ENCODE data around the gene KRTAP10-10.

The KRTAP10-10 gene

GRCh38 chr21:44664691-44665090 lies 27.5 kb downstream of the KRTAP10-10 start:
- no peaks in the 10 kb centered on the region for H3K9me3 ChIP-seq (ENCODE audit: insufficient read depth, low read length, severe bottlenecking)
- H3K27me3 ChIP-seq (ENCODE audit: insufficient read depth, low read length, poor library complexity) = no peaks in the 10 kb centered on the region
- ATAC-seq (ENCODE audit: insufficient read depth, low read depth) (no peak), DNase-seq (no peak)
- no peaks in the 10 kb centered on the region for H4K20me1 ChIP-seq (ENCODE audit: insufficient read depth, low read length)
- no peak overlapping the region for H3K27ac ChIP-seq (ENCODE audit: low read length)
- H3K4me3 ChIP-seq (ENCODE audit: low read depth in 1 of 2, low read length in 2 of 2) = no peak overlapping the region
- no peaks in the 10 kb centered on the region for H3K79me2 ChIP-seq (ENCODE audit: insufficient read depth, low read length)
- no peak overlapping the region for H3K4me2 ChIP-seq (ENCODE audit: insufficient read depth, low read length)
- no peaks in the 10 kb centered on the region for H3K4me1 ChIP-seq (ENCODE audit: insufficient read depth, low read length)
- H3K36me3 ChIP-seq (ENCODE audit: insufficient read depth, low read length) = no peaks in the 10 kb centered on the region
- no peak overlapping the region for H3K9ac ChIP-seq (ENCODE audit: low read depth, low read length)
- TF ChIP-seq EZH2 (IDR thresholded peaks at IDR 0.05; ENCODE audit: borderline replicate concordance, low read depth, low read length, severe bottlenecking) = no peak
- no peak for TF ChIP-seq CTCF (IDR thresholded peaks at IDR 0.05; ENCODE audit: borderline replicate concordance, extremely low read depth, low read length, poor library complexity, severe bottlenecking)
- no peak overlapping the region for H2AFZ ChIP-seq (ENCODE audit: low read depth, low read length)

DNA sequence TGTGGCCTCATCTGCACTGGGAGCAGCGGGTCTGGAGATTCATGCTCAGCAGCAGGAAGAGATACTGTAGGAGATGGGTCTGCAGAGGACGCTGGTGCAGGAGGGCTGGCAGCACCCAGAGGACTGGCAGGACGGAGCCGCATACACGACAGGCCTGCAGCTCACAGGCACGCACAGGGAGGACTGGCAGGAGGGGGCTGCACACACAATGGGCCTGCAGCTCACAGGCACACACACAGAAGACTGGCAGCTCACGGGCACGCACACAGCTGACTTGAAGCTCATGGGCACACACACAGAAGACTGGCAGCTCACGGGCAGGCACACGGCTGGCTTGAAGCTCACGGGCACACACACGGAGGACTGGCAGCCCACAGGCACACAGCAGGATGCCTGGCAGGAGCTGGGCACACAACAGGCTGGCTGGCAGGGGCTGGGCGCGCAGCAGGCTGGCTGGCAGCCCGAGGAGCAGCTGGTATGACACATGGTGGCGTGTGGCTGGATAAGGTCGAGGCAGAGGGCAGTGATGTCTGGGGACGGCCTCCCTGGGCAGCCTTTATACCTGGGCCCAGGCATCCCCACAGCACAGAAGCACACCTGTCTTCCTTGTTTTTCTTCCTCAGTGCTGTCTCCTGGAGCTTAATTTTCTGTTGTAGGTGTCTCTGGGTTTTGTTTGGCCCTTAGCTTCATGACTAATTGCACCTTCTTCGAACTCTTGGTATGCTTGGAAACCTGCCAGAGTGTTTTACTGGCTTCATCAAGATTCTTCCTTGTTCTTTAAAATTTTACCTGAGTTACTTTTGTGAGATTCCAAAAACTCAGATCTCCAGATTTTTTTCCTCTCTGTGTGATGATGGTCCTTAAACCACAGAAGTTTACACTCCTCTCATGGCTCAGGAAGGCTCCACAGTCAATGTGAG lies 29.5 kb downstream of the KRTAP10-10 start, which contains the start of gene KRTAP12-2:
TSS of gene KRTAP12-2 (minus strand) at position 527 of the 920 bp plus-strand sequence. CDS start at position 486, 41 bp downstream.
- DNase-seq (no peak), ATAC-seq (ENCODE audit: insufficient read depth, low read depth) (no peak)
- H2AFZ ChIP-seq (ENCODE audit: low read depth, low read length) = no peak within 1 kb of the TSS
- H3K27ac ChIP-seq (ENCODE audit: low read length) = no peak within 1 kb of the TSS
- H4K20me1 ChIP-seq (ENCODE audit: insufficient read depth, low read length) = no peaks in the 10 kb centered on the region
- TF ChIP-seq CTCF (IDR thresholded peaks at IDR 0.05; ENCODE audit: borderline replicate concordance, extremely low read depth, low read length, poor library complexity, severe bottlenecking) (no peak), EZH2 (IDR thresholded peaks at IDR 0.05; ENCODE audit: borderline replicate concordance, low read depth, low read length, severe bottlenecking) (no peak)
- H3K9ac ChIP-seq (ENCODE audit: low read depth, low read length) = no peak within 1 kb of the TSS
- H3K4me1 ChIP-seq (ENCODE audit: insufficient read depth, low read length) = no peaks in the 10 kb centered on the region
- no peaks in the 10 kb centered on the region for H3K36me3 ChIP-seq (ENCODE audit: insufficient read depth, low read length)
- H3K27me3 ChIP-seq (ENCODE audit: insufficient read depth, low read length, poor library complexity) = no peaks in the 10 kb centered on the region
- no peaks in the 10 kb centered on the region for H3K79me2 ChIP-seq (ENCODE audit: insufficient read depth, low read length)
- peaks cover 10% of the 10 kb centered on the region for H3K9me3 ChIP-seq (ENCODE audit: insufficient read depth, low read length, severe bottlenecking)
- H3K4me2 ChIP-seq (ENCODE audit: insufficient read depth, low read length) = no peak within 1 kb of the TSS
- no peak within 1 kb of the TSS for H3K4me3 ChIP-seq (ENCODE audit: low read depth in 1 of 2, low read length in 2 of 2)

GRCh38 chr21:44667612-44668011 lies 30.5 kb downstream of the KRTAP10-10 start:
- DNase-seq (no peak), ATAC-seq (ENCODE audit: insufficient read depth, low read depth) (no peak)
- H3K9me3 ChIP-seq (ENCODE audit: insufficient read depth, low read length, severe bottlenecking) = peaks cover 10% of the 10 kb centered on the region
- H2AFZ ChIP-seq (ENCODE audit: low read depth, low read length) = no peak overlapping the region
- H3K79me2 ChIP-seq (ENCODE audit: insufficient read depth, low read length) = no peaks in the 10 kb centered on the region
- H4K20me1 ChIP-seq (ENCODE audit: insufficient read depth, low read length) = no peaks in the 10 kb centered on the region
- H3K9ac ChIP-seq (ENCODE audit: low read depth, low read length) = no peak overlapping the region
- no peak for TF ChIP-seq CTCF (IDR thresholded peaks at IDR 0.05; ENCODE audit: borderline replicate concordance, extremely low read depth, low read length, poor library complexity, severe bottlenecking)
- no peak overlapping the region for H3K27ac ChIP-seq (ENCODE audit: low read length)
- no peak overlapping the region for H3K4me2 ChIP-seq (ENCODE audit: insufficient read depth, low read length)
- no peaks in the 10 kb centered on the region for H3K4me1 ChIP-seq (ENCODE audit: insufficient read depth, low read length)
- H3K36me3 ChIP-seq (ENCODE audit: insufficient read depth, low read length) = no peaks in the 10 kb centered on the region
- no peak overlapping the region for H3K4me3 ChIP-seq (ENCODE audit: low read depth in 1 of 2, low read length in 2 of 2)
- H3K27me3 ChIP-seq (ENCODE audit: insufficient read depth, low read length, poor library complexity) = no peaks in the 10 kb centered on the region

All from DND-41 (cell line).